Thyroid gland (tissue), 4 donors: ENCODE results near the gene SLC25A23. TPM values are rescaled to one million over a fixed set of nuclear protein-coding genes. Genes with fewer than 3 reads are reported as not detected.
"Not testable (repeated sequence)": the region's sequence is repeated elsewhere in the genome, so short reads cannot be mapped to it uniquely, and the experiment has no call there.

Experiments
- DNase-seq, 2 donors: peaks; one replicate each; pipeline ENCODE4 v3.0.0-alpha.2; 2019
- H3K27ac ChIP-seq, 3 donors: fragments of 200-600 bp; sonication (generic); 1 replicate in 2 of 3; 2 replicates in 1 of 3; pipeline ENCODE4 v1.5.1; 2016 to 2019; ENCODE audit warnings: mild to moderate bottlenecking in 1 of 3, moderate library complexity in 1 of 3
- H3K27me3 ChIP-seq: fragments of 200-600 bp; sonication (generic); one replicate; pipeline ENCODE4 v1.5.1; 2019
- H3K36me3 ChIP-seq, 2 donors: fragments of 200-600 bp; sonication (generic); one replicate each; pipeline ENCODE4 v1.5.1; 2016 to 2019
- H3K4me1 ChIP-seq, 2 donors: fragments of 200-600 bp; sonication (generic); one replicate each; pipeline ENCODE4 v1.5.1; 2017 to 2019
- H3K4me3 ChIP-seq, 3 donors: fragments of 200-600 bp; sonication (generic); replicated peaks in 1 of 3; 1 replicate in 2 of 3; 2 replicates in 1 of 3; pipeline ENCODE4 v1.5.1; 2016; ENCODE audit warnings: mild to moderate bottlenecking in 1 of 3
- H3K9me3 ChIP-seq: fragments of 200-600 bp; sonication (generic); one replicate; pipeline ENCODE4 v1.5.1; 2017
- POLR2A ChIP-seq, 2 donors: fragments of 450-650 bp; IDR thresholded peaks; one replicate each; pipeline ENCODE4 v1.6.1; 2017; ENCODE audit warnings: antibody characterized with exemption in 2 of 2, mild to moderate bottlenecking in 2 of 2, moderate library complexity in 1 of 2
- whole genome bisulfite sequencing, 2 donors: methylation state at CpG; one replicate each; pipeline ENCODE4 v1.1.5; 2017; 5-methylcytosine and 5-hydroxymethylcytosine counted together
- intact Hi-C: fragments of 100-400 bp; cut with DNase I; formaldehyde crosslinking; loops from one replicate; pipeline ENCODE4 v1.15.1; 2023
- total RNA-seq, 4 donors: library from RNA; depleted of rRNA; stranded (reverse); fragments of >200 nt; gene quantifications; one replicate each; pipeline ENCODE4 v1.2.3, GENCODE V29; 2016
- TF ChIP-seq, protein P1 (sequence below), 6 experiments: fragments of 200-600 bp in 3 of 6; fragments of 450-650 bp in 3 of 6; sonication (generic) in 3 of 6; IDR thresholded peaks; one replicate each; pipeline ENCODE4 v1.5.1; 2016 to 2019; ENCODE audit warnings: antibody characterized with exemption in 6 of 6, mild to moderate bottlenecking in 2 of 6, inconsistent platforms in 1 of 6, moderate library complexity in 1 of 6

SLC25A23 gene
- total RNA-seq, 4 donors from 2014 or later, result 75.2 to 214 (median 152) TPM

DNA sequence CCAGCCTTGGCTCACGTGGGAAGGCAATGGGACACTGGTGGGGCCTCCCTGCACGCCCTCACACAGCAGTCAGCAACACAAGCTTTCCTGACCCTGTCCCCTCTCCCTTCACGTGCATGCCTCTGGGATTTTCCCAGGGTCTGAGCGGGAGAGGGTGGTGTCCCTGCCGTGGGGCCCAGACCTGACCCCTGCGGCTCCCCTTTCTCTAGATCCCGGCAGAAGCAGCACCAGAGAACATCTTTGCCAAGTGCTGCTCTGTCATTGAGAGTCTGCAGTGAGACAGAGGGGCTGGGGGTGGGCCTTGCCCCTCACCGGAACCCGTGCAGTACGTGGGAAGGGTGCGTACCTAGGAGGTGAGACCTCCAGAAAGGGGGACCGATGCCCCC lies 47.5 kb downstream of the SLC25A23 start:
- Histone ChIP-seq H3K4me1 (peaks cover 19 to 21% of the 10 kb centered on the region in 2 donors), H3K36me3 (peaks cover 30 to 33% of the 10 kb centered on the region in 2 donors), H3K27ac (peak overlapping the region in 1 of 3 donors; percentile 29), H3K4me3 (no peak overlapping the region), H3K27me3 (no peaks in the 10 kb centered on the region), H3K9me3 (no peaks in the 10 kb centered on the region)
- whole genome bisulfite sequencing, 2 donors, result 87 to 88% methylated on average over 4 to 6 of the region's 12 CpGs
- TF ChIP-seq, protein P1, sequence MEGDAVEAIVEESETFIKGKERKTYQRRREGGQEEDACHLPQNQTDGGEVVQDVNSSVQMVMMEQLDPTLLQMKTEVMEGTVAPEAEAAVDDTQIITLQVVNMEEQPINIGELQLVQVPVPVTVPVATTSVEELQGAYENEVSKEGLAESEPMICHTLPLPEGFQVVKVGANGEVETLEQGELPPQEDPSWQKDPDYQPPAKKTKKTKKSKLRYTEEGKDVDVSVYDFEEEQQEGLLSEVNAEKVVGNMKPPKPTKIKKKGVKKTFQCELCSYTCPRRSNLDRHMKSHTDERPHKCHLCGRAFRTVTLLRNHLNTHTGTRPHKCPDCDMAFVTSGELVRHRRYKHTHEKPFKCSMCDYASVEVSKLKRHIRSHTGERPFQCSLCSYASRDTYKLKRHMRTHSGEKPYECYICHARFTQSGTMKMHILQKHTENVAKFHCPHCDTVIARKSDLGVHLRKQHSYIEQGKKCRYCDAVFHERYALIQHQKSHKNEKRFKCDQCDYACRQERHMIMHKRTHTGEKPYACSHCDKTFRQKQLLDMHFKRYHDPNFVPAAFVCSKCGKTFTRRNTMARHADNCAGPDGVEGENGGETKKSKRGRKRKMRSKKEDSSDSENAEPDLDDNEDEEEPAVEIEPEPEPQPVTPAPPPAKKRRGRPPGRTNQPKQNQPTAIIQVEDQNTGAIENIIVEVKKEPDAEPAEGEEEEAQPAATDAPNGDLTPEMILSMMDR (IDR thresholded peaks at IDR 0.05), result no peak
- TF ChIP-seq POLR2A (IDR thresholded peaks at IDR 0.05), result no peak
- DNase-seq, result no peak
- intact Hi-C loops, result no loop called here

DNA sequence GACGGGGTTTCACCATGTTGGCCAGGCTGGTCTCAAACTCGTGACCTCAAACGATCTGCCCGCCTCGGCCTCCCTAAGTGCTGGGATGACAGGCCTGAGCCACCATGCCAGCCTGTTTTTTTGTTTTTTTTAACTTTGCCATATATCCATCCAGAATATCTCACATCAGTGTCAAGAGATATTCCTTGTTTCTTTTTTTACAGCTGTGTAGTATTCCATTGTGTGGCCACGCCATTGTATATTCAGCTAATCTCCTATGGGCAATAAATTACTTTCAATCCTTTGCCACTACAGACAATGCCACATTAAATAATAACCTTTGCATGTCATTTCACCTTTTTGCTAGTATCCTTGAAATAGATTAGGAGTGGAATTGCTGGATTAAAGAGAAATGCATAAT lies 50.2 kb downstream of the SLC25A23 start:
- H3K36me3 ChIP-seq, result peaks cover 3 to 6% of the 10 kb centered on the region in 2 donors
- no peaks in the 10 kb centered on the region for H3K9me3 ChIP-seq
- DNase-seq, result no peak
- no peak for TF ChIP-seq POLR2A (IDR thresholded peaks at IDR 0.05)
- TF ChIP-seq, protein P1 (IDR thresholded peaks at IDR 0.05), result no peak
- H3K27me3 ChIP-seq, result no peaks in the 10 kb centered on the region
- H3K4me3 ChIP-seq, result no peak overlapping the region
- intact Hi-C loops, result no loop called here
- no peak overlapping the region for H3K27ac ChIP-seq
- H3K4me1 ChIP-seq, result peaks cover 19 to 20% of the 10 kb centered on the region in 2 donors
- 93 to 98% methylated on average over 6 of the region's 6 CpGs for WGBS, 2 donors

DNA sequence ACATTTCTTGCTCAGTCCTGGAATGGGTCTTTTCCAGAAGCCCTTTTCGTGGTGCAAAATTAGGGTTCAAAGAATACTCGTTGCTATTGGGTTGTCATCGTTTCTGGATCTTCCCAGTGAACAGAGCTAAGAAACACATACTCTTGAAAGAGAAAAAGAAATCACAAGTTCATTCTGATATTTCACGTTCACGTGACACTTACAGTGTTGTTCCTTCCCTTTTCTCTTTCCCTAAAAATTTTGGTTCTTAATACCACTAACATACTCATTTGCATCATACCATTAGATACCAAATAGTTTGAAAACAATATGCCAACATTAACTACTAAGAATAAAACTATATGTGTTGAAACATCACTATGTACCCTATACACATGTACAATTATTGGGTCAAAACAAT lies 53.2 kb downstream of the SLC25A23 start:
- no peak for TF ChIP-seq POLR2A (IDR thresholded peaks at IDR 0.05)
- TF ChIP-seq, protein P1 (IDR thresholded peaks at IDR 0.05), result no peak
- H3K36me3 ChIP-seq, result no peaks in the 10 kb centered on the region
- H3K4me3 ChIP-seq, result no peak overlapping the region
- H3K27ac ChIP-seq, result no peak overlapping the region
- H3K4me1 ChIP-seq, result no peaks in the 10 kb centered on the region
- WGBS, 2 donors, result 88 to 91% methylated on average over 5 of the region's 5 CpGs
- DNase-seq, result no peak
- H3K27me3 ChIP-seq, result no peaks in the 10 kb centered on the region
- intact Hi-C loops, result no loop called here
- no peaks in the 10 kb centered on the region for H3K9me3 ChIP-seq

DNA sequence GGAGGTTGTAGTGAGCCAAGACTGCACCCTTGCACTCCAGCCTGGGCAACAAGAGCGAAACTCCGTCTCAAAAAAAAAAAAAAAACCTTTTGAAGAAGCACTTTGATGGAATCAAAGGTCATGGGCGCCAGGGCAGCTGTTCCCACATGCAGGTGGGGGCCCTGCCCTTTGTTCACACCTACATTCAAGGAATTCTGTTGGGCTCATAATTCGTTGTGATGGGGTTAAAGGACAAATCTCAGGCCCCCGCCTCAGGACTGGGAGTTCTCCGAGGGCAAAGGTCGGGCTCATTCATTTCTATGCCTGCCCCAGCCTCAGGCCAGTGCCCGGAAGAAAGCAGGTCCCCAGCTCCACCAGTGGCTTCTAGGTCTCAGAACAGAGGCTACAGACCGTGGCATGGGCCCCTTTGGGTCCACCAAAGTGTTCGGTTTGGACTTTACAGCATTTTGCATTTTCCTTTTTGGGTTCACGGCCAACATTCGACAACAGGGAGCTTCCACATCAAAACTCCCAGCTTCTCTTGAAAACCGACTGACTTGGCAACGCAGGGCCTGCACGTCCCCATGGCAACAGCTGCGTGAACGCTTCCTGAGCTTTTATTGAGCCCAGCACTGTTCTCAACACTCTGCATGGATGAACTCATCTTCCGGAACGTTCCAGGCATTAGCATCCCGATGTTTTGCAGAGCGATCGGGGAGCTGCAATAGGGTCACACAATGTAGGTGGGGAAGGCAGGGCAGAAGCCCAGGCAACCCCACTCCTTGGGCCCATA lies 56.6 kb downstream of the SLC25A23 start:
- 36 to 42% methylated on average over 21 to 22 of the region's 22 CpGs for WGBS, 2 donors
- no peak for TF ChIP-seq POLR2A (IDR thresholded peaks at IDR 0.05)
- TF ChIP-seq, protein P1 (IDR thresholded peaks at IDR 0.05), result no peak
- intact Hi-C loops, result no loop called here
- no peak overlapping the region for H3K27ac ChIP-seq
- no peaks in the 10 kb centered on the region for H3K9me3 ChIP-seq
- DNase-seq, result peak; percentile 74 to 78
- no peak overlapping the region for H3K4me3 ChIP-seq
- H3K4me1 ChIP-seq, result no peaks in the 10 kb centered on the region
- H3K36me3 ChIP-seq, result no peaks in the 10 kb centered on the region
- H3K27me3 ChIP-seq, result no peaks in the 10 kb centered on the region

DNA sequence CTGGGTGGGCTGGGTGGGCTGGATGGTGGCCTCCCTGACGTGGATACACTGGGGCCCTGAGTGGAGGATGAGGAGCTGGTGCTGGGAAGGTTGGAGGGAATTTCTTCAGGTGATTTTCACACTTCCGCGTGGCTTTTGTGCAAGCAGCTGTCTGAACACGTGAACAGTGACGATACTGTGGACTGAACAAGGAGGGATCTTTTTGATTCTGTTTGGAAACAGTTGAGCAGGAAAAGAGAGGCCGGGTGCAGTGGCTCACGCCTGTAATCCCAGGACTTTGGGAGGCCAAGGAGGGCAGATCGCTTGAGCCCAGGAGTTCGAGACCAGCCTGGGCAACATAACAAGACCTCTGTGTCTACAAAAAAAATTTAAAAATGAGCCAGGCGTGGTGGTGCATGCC lies 57.5 kb downstream of the SLC25A23 start:
- TF ChIP-seq, protein P1 (IDR thresholded peaks at IDR 0.05), result no peak
- TF ChIP-seq POLR2A (IDR thresholded peaks at IDR 0.05), result no peak
- no peak overlapping the region for H3K4me3 ChIP-seq
- no peaks in the 10 kb centered on the region for H3K9me3 ChIP-seq
- H3K36me3 ChIP-seq, result no peaks in the 10 kb centered on the region
- no peak for DNase-seq
- no peaks in the 10 kb centered on the region for H3K4me1 ChIP-seq
- H3K27me3 ChIP-seq, result no peaks in the 10 kb centered on the region
- intact Hi-C loops, result no loop called here
- H3K27ac ChIP-seq, result no peak overlapping the region
- 91 to 96% methylated on average over 10 of the region's 10 CpGs for WGBS, 2 donors

DNA sequence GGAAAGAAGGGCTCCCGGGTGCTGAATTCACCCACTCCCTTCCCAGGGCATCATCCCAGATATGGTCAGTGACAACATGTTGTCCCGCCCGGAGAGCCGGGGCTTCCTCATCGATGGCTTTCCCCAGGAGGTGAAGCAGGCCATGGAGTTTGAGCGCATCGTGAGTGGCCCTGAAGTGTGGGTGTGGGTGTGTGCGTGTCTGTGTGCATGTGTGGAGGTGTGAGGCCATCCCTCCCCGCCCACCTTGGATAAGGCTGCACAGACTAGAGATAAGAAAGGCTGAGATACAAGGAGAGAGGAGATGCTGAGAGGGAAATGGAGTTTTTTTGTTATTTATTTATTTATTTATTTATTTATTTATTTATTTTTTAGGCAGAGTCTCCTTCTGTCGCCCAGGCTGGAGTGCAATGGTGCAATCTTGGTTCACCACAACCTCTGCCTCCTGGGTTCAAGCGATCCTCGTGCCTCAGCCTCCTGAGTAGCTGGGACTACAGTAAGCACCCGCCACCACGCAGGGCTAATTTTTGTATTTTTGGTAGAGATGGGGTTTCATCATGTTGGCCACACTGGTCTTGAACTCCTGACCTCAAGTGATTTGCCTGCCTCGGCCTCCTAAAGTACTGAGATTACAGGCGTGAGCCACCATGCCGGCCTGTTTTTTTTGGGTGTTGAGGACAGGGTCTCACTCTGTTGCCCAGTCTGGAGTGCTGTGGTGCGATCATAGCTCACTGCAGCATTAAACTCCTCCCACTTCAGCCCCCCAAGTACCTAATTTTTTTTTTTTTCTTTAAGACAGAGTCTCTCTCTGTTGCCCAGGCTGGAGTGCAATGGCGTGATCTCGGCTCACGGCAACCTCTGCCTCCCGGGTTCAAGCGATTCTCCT lies 59.3 kb downstream of the SLC25A23 start:
- H3K36me3 ChIP-seq, H3K27me3 ChIP-seq, DNase-seq, H3K9me3 ChIP-seq, H3K27ac ChIP-seq, H3K4me1 ChIP-seq, H3K4me3 ChIP-seq, intact Hi-C loops: not testable (repeated sequence)
- 87 to 96% methylated on average over 22 to 23 of the region's 23 CpGs for WGBS, 2 donors
